HG03135 (cell line): Measurements from ENCODE around the gene ZMYND15.

Experiments used
- ATAC-seq: cut with Tn5 transposase; IDR thresholded peaks from one replicate; pipeline ENCODE4 v1.9.1; 2021; ENCODE audit warnings: mild to moderate bottlenecking, moderate library complexity; ENCODE audit not compliant: unreplicated experiment

ZMYND15 gene

DNA sequence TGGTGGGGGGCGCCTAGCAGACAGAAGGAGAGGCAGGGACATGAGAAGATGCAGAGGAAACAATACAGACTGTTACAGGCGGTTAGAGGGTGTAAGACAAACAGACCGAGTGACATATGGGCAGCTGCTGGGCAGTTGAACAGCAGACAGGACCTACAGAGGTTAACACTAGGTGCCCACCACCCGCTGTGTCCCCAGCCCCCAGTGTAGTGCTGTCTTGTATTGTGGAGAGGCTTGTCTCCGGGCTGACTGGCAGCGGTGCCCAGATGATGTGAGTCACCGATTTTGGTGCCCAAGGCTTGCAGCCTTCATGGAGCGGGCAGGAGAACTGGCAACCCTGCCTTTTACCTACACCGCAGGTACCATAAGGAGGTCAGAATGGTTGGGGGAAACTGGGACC, 2.5 kb downstream of the ZMYND15 start:
- no peak for ATAC-seq

DNA sequence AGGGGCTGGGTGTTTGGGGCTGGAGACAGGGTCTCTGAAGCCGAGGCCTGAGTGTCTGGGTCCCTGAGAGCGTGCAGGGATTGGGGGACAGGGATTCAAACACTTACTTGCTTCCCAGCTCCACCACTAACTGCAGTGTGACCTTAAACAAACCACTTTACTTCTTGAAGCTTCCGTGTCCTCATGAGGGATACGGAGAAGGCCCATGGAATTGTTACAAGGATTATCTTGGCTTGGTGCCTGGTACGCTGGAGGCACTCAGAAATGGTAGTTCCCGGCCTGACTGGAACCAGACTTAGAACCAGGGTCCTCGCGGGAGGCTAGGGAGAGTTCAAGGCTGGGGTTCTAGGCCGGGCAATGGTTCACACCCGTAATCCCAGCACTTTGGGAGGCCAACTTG, 3.0 kb downstream of the ZMYND15 start:
- no peak for ATAC-seq

DNA sequence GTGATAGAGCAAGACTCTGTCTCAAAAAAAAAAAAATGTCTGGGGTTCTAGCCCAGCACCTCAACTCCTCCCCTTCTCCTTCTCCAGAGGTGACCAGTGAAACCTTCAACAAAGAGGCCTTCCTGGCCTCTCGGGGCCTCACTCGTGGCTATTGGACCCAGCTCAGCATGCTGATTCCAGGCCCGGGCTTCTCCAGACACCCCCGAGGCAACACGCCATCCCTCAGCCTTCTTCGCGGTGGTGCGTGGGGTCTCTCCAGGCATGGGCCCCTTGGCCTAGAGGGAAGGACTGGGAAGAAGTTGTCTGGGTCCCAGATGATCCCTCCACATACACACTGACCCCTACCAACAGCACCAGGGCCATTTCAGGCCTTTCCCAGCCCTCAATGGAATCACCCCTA, 3.6 kb downstream of the ZMYND15 start:
- no peak for ATAC-seq

DNA sequence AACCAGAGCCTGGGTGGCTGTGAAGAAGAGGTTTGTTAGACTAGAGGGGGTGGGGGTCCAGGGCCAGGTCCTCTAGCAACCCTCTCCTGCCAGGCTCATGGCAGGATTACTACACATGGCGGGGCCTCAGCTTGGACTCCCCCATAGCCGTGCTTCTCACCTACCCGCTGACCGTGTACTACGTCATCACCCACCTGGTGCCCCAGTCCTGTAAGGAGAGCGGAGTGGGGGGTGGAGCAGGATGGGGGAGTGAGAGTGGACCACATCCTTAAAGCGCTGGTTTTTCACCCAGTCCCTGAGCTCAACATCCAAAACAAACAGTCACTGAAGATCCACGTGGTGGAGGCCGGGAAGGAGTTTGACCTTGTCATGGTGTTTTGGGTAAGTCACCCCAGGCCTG, 4.3 kb downstream of the ZMYND15 start:
- ATAC-seq, result no peak

DNA sequence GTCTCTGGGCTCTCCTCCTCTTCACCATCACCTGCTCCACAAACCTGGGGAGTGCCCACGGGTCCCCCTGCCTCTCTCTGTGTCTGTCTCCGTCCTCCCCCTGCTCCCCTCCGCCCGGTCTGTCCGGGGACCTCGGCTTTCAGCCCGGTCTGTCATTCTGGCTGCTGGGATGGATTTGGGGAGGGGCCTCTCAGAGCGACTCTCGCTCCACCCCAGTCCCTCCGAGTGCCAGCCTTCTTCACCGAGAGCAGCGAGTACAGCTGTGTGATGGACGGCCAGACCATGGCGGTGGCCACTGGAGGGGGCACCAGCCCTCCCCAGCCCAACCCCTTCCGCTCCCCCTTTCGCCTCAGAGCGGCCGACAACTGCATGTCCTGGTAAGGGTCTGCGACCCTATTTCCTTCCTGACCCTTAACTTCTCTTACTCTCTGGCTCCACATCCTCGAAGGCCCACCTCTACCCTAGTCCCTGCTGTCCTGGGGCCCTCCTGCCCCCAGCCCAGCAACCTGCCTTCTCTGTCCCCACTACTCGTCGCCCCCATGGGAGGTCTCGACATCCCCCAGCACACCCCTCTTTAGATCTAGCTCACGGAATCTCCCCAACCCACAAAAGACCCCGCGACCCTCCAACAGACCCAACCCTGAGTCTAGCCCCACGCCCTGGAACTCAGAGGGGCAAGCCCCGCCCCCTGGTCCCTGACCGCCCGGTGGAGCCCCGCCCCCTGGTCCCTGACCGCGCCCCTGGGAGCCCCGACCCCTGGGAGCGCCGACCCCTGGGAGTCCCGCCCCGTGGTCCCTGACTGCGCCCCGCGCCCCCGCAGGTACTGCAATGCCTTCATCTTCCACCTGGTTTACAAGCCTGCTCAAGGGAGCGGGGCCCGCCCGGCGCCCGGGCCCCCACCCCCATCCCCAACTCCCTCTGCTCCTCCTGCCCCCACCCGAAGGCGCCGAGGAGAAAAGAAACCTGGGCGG, 5.7 kb downstream of the ZMYND15 start:
- ATAC-seq, result no peak

DNA sequence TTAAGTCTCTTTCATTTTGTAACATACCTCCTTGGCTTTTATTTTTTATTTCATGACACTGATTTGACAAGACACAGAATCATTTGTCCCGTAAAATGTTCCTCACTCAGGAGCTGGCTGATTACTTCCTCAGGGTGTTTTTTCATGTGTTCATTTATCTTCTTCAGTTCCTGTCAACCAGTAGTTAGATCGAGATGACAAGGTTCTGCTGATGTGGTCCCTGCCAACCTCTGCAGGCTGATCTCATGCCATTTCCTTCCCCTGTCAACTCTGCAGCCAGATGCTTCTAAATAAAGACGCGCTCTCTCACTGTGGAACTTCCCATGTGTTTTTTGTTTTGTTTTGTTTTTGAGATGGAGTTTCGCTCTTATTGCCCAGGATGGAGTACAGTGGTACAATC, 8.2 kb downstream of the ZMYND15 start:
- ATAC-seq, result no peak

DNA sequence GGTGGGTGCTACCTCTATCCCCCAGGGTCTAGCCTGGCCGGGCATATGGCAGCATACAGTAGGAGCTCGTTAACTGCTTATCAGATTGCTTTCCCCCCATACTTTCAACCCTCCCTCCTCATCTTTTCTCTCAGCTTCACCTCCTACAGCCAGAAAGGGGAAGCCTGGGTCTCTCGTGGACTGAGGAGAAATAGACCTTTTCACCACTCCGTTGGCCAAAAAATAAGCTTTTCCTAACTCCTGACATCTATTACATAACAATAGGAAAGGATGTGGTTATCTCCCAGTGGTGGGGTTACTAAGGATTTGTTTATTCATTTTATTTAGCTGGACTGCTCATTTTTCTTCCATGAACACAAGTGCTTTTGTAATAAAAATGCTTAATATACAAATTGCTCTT, 9.1 kb downstream of the ZMYND15 start:
- no peak for ATAC-seq

DNA sequence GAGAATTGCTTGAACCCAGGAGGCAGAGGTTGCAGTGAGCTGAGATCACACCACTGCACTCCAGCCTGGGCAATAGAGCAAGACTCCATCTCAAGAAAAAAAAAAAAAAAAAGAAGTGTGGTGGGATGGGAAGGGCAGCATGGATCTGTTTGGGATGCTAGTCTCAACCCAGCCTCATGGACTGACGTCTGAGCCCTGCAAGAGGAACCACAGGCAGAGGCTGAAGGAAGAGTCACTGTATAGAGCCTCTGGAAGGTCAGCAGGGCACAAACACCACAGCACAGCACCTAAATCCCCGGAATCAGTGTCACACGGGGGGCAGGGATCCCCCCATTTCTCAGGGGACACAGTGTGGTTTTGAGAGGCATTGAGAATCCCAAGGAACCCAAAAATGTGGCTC, 11.0 kb downstream of the ZMYND15 start:
- ATAC-seq, result no peak

DNA sequence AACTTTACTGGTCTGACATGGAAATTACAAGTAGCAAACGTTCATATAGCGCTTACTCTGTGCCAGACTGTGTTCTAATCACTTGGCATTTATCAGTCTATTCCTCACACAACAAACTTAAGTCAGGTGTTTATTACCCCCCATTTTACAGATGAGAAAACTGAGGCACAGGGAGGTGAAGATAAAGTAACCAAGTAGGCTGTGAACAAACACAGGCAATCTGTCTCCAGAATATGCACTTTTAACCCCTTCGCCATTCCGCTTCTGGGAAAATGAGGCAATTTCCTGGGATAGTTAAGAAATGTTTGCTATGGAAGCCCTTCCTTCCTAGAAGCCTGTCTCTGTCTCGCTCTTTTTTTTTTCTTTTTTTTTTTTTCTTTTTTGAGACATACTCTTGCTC, 12.3 kb downstream of the ZMYND15 start:
- ATAC-seq, result no peak

DNA sequence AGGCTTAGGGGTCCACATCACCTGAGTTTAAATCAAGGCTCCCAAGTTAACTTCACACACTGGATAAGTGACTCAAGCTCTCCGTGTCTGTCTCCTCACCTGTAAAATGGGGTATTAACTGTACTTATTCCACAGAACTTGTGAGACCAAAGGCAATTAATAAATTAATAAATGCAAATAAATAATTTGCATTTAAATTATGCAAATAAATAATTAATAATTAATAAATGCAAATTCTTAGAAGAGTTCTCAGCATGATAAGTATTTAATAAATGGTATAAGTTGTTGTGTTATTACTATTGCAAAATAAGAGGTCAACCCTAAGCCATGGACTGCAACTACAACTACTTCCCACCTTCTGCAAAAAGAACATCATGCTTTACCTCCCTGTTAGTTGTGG, 13.8 kb downstream of the ZMYND15 start:
- ATAC-seq, result no peak

DNA sequence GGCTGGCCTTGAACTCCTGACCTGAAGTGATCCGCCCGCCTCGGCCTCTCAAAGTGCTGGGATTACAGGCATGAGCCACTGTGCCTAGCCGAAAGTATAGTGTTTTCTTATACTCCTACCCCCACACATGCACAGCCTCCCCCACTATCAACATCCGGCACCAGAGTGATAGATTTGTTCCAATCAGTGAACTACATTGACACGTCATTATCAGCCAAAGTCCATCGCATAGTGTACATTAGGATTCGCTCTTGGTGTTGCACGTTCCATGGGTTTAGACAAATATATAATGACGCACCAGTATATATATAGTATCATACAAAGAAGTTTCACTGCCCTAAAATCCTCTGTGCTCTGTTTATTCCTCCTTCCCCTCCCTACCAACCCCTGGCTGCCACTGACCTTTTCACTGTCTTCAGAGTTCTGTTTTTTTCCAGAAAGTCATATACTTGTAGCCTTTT, 20.2 kb downstream of the ZMYND15 start:
- no peak for ATAC-seq

DNA sequence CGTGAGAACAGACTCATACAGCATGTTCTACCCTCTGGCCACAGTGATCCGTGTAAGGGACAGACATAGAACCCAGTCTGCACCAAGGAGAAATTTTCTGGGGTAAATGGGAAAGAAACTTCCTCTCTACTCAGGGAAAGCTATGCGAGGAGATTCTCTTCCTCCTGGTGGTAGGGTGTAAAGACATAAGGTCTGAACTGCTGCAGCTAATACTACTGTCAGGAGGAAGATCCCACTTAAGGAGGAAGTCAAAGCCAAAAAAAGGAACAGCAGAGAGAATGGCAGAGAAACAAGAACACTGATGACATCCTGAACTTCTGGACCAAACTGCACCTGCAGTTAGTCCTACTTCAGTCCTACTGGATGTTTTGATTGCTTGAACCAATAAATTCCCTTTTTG, 25.0 kb downstream of the ZMYND15 start:
- no peak for ATAC-seq

DNA sequence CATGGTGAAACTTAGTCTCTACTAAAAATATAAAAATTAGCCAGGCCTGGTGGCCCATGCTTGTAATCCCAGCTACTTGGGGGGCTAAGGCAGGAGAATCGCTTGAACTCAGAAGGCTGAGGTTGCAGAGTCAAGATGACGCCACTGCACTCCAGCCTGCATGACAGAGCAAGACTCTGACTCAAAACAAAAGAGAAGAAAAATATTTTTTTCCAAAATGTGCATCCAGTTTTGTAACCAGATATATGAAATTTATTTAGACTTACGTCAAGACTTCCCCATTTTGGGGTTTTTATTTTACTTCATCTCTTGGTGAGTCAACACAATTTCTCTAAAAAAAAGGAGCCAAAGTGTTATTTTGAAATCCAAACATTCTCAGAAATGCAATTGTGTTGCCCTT, 26.6 kb downstream of the ZMYND15 start:
- no peak for ATAC-seq

DNA sequence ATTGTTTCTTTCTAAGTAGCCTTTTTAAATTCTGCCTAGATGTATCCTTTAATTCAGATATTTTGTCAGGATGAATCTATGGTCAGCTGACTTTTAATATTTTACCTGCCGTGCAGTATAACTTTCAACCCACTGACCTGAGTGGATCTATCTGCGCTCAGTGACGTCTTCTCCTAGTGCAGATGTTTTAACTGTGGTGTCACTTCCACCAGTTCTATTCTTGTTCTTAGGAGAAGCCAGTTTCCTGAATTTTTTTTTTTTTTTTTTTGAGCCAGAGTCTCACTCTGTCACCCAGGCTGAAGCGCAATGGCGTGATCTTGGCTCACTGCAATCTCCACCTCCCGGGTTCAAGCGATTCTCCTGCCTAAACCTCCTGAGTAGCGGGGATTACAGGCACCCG, 27.1 kb downstream of the ZMYND15 start:
- no peak for ATAC-seq

DNA sequence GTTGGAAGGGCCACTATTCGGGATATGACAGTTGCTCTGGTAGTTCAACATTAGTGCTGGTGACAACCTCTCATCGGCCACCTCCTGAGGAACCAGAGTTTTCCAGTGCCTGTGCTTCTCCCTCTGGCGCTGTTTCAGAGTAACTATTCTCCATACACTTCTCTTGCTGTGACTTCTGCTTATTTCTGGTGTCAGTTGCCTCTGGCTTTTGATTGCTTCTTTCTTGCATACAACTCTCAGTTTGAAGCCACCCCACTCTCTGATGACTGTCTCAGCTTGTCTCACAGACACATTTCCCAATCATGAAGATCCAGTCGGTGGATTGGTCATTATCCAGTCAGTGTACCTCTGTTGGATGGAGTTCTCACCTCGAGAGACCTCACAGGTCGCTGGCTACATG, 28.7 kb downstream of the ZMYND15 start:
- ATAC-seq, result no peak

DNA sequence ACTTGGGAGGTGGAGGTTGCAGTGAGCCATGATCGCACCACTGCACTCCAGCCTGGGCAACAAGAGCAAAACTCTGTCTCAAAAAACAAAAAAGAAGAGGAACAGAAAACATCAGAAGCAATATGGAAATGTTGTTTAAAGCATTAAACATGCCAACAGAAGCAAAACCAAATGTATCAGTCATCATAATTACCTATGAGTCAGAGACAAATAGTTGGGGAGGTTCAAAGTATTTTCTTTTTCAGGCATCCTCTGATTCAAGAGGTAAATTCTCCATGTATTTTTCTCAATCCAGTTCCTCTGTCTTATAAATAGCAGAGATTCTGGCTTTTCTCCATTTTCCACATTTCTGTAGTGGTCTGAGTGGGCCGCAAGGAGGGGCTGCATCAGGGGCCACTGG, 30.0 kb downstream of the ZMYND15 start:
- no peak for ATAC-seq

DNA sequence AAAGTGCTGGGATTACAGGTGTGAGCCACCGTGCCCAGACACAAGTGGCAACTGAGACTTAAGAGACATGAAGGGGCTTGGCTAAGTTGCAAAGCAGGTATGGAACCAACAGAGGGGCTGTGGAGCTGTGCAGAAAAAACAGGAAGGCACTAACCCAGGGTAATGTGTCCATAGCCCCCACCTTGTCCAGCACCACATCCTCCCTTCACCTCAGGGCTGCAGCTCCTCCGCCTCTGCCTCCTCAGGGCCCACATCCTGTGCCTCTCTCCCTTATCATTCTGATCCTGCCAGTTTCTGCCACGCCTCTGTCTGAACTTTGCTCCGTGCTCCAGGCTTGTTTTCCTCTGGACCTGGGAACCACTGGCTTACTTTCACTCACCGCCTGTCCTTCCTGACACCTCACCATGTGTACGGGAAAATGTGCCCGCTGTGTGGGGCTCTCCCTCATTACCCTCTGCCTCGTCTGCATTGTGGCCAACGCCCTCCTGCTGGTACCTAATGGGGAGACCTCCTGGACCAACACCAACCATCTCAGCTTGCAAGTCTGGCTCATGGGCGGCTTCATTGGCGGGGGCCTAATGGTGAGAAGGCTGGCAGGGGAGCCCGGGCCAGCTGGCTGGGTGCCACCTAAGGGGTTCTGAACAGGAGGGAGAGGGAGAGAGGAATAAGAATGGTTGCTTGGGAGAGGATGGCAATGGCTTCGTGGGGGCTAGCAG, 32.0 kb downstream of the ZMYND15 start, which contains the start of gene TM4SF5:
TSS of gene TM4SF5 (plus strand) at position 368 of the 716 bp plus-strand sequence. CDS start at position 405, 37 bp downstream.
- ATAC-seq, result no peak

DNA sequence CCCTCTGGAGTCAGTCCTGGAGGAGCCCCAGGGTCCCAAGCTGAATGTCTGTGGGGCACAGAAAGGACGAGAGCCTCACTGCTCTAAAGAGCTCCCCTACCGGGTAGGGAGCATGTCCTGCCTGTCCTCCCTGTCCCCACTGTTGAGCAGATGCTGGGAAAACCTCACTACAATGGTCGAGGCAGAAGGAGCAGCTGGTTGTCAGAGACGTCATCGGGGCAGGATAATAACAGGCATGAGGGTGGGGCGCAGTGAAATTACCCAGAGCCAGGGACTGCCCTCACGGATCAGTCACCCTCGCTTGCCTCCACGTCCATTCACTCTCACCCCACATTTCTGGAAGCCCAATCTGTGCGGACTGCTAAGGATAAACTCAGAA, 32.6 kb downstream of the ZMYND15 start:
- ATAC-seq, result no peak

DNA sequence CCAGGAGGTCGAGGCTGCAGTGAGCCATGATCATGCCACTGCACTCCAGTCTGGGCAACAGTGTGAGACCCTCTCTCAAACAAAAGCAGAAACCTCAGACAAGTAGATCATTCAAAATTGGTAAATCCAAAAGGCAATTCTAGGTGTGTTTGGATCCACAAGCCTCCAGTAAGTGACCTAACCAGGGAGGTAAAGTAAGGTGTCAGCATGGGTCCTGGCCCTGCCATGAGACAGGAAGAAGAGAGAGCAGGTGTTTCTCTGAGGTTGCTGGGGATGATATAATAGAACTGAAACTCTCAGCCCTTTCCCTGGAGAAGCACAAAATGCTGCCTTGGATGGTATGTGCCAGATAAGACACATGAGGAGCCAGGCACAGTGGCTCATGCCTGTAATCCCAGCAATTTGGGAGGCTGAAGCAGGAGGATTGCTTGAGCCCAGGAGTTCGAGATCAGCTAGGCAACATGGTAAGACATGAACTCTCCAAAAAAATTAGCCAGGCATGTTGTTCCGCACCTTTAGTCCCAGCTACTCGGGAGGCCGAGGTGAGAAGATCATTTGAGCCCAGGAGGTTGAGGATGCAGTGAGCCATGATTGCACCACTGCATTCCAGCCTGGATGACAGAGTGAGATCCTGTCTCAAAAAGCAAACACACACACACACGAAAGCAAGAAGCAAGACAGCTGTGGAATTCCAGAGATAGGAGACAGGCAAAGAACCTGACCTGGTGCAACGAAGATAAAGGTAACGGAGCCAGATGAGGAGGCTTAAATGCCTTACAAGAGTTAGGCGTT, 38.5 kb downstream of the ZMYND15 start:
- no peak for ATAC-seq

DNA sequence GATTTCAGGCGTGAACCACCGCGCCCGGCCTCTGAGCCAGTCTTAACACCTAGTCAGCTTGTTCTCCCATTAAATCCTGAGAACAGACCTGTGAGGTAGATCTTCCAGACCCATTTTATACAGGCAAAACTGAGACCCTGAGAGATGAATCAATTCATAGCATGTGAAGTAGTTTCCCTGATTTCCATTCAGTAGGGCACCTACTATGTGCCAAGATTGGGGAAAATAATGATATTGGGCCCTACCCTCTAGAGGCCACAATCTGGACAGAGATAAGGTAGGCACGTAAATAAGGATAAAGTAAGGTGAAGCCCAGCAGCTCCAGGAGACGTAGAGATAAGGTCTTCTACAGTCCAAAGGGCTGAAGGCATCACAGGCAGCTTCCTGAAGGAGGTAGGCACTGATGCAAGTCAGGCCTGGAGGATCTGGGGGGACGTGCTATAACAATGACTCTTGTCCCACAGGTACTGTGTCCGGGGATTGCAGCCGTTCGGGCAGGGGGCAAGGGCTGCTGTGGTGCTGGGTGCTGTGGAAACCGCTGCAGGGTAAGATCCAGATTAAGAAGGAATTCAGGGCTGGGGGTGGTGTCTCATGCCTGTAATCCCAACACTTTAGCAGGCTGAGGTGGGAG, 40.8 kb downstream of the ZMYND15 start:
- ATAC-seq, result no peak

DNA sequence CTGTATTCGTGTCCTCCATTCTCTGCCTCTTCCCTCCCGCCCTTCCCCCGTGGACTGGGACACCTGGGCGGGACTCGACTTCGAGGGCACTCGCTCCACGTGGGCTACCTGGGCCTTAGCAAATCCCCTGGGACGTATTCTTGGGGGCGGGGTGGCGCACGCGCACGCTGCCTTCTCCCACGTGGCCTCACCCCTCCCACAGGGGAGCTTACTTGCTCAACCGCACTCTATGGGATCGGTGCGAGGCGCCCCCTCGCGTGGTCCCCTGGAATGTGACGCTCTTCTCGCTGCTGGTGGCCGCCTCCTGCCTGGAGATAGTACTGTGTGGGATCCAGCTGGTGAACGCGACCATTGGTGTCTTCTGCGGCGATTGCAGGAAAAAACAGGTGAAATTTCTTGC, 43.0 kb downstream of the ZMYND15 start:
- no peak for ATAC-seq
